T1000 (cell line): ENCODE results near the gene ITIH4.

Experiments used
- DNase-seq: peaks from one replicate; lab custom pipeline; 2025; ENCODE audit warnings: mixed read lengths; lab: John Stamatoyannopoulos, UW

The ITIH4 gene

DNA sequence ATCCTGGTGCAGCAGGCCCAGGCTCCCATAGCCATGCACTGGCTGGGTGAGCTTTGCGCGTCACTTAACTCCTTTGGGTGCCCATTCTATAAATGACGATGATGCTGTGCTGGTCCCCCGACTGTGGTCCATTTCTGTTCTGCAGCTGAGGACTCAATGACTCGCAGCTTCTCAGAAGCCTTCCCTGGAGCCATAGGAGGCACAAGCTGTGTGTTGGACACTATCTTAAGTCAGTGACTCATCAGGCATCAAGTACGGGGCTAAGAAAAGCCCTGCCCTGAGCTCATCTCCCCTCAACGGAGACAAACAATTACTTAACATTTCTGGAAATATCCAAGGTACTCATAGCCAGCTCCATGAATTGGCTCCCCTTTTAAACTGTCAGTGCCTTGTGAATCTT, 18.1 kb upstream of the ITIH4 start:
- no peak for DNase-seq

DNA sequence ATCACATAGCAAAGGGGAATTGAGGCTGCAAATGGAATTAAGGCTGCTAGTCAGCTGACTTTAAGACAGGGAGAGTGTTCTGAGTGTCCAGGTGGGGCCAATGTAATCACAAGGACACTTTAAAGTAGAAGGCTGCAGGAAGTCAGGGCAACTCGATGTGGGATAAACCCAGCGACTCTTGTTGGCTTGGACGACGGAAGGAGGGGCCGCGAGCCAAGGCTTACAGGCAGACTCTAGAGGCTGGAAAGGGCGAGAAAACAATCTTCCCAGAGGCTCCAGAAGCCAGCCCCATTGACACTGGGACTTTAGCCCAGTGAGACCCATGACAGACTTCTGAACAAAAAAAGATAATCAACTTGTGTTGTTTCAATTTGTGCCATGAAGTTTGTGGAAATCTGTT, 17.3 kb upstream of the ITIH4 start:
- no peak for DNase-seq

DNA sequence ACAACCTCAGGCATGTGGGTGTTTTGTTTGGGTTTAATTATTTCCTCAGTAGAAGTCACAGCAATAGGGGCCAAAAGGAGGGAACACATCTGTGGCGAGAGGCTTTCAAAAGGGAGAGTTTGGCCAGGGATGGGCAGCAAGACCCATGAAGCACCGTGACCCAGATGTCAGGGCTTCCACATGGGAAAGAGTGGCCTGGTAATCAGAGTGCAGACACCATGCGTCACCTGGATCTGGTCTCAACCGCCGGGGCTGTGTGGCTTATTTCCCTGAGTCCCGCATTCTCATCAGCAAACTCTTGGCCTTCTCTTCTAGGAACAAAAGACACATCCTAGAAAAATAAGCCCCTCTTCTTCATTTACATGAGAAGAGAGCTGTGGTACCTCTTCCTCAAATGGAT, 16.8 kb upstream of the ITIH4 start:
- DNase-seq: no peak

DNA sequence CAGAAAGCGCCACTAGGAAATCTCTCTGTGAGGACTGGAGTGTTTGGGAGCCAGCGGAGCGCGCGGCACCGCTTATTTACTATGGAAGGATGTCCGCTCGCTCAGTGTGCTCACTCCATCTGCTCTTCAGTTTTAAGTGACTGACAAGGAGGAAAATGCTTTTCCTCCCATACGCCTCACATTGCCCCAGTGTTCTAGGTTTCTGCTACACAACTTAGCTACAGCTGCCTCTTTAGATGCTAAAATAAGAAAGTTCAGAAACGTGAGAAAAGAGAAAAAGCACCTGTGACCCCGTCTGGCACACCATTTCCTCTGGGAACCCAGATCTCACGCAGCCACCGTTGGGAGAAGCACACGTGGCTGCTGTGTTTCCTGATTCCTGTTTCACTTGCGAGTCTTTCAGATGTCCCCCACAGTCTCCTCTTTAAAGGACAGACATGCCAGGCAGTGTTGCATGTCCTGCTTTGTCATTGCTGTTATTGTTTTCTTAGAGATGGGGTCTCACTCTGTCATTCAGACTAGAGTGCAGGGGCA, 16.0 kb upstream of the ITIH4 start:
- DNase-seq: no peak

DNA sequence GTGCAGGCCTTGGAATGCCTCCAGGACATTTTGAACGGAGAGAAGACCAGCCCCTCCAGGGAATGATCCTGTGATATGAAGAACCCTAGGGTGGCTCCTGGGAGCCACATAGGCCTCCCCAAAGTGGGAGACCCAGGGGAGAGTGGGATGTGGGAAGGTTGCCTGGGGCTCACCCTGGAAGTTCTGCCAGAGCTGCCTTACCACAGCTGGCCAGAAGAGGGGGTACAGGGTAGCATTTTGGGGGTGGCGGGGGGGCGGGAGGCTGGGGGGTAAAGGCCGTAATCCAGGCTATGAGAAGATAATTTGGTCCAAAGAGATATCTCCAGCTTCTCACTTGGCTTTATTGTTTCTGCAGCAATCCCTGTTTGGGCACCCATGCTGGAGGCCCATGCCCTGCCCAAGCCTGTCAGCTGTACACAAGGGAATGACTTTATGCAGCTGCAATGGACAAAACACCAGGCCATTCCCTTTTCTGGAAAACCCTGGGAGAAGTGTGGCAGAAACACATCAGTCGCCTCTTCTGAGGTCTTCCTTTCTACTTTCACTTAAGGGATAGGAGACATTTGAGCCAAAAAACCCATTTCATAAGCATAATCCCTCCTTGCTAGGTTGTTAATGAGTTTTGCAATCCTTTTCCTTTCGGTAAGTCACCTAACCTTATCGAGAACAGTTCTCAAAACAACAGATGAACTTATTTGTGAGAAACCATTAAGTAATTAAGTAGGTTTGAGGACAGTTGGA, 15.4 kb upstream of the ITIH4 start:
- DNase-seq: no peak

DNA sequence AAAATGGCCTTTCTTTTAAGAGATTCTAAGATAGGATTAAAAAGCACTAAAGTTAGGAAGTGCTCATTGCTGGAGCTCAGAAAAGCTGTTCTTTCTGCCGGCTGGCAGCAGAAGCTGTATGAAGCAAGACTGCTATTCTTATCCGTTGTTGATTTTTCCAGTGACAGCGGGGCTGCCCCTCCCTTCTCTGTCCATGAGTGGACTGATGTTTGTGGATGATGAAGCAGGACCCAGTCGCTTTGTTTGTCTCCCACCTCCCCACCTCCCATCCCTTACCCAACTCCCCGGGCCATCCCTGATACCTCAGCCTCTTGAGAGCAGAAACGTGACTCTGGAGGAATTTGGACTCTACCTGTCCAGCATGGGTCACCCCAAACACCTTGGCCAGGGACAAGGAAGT, 14.7 kb upstream of the ITIH4 start:
- no peak for DNase-seq

DNA sequence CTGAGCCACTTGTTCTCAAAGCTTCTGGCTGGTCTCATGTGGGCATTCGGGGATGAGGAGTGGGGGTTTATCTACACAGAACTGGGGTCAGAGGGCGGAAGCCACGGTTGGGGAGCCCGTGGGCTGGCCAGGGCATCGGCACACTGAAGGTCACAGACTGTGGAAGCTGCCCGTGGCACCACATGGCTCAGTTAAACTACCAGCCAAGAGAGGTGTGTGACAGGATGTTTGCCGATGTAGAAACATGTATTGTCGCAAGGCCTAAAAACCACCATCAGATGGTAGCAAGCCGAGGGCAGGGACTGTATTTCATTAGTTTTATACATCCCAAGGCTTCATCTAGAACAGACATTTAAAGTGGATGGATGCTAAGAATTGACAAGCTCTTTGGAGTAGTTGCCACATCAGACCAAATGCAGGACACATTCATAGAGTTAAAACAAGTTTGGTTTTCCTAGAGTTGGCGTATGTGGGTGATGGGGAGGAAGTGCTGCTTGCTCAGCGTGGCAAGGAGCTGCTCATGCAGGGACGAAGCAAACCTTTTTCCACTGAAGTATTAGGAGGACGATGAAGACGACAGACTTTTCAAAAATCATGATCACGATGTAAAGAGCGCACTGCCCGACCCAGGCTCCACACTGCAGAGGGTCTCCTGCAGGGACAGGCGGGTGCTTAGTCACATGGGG, 14.0 kb upstream of the ITIH4 start:
- no peak for DNase-seq

DNA sequence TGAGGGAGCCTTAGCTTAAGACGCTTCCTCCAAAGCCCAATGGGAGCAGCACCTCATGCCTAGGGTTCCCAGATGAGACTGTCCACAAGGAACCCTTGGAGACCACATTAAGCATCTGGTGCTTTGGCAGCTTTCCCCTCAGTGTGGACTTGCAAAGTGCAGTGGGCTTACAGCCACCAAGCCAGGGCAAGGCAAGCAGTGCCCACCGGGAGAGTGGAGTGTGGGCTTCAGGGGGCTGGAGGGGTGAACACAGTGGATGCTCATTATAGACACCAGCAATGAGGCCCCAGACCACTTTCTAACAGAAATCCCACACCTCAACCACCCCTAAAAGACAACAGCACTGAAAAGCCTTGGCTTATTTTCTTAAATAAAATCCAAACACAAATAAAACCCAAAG, 13.4 kb upstream of the ITIH4 start:
- no peak for DNase-seq

DNA sequence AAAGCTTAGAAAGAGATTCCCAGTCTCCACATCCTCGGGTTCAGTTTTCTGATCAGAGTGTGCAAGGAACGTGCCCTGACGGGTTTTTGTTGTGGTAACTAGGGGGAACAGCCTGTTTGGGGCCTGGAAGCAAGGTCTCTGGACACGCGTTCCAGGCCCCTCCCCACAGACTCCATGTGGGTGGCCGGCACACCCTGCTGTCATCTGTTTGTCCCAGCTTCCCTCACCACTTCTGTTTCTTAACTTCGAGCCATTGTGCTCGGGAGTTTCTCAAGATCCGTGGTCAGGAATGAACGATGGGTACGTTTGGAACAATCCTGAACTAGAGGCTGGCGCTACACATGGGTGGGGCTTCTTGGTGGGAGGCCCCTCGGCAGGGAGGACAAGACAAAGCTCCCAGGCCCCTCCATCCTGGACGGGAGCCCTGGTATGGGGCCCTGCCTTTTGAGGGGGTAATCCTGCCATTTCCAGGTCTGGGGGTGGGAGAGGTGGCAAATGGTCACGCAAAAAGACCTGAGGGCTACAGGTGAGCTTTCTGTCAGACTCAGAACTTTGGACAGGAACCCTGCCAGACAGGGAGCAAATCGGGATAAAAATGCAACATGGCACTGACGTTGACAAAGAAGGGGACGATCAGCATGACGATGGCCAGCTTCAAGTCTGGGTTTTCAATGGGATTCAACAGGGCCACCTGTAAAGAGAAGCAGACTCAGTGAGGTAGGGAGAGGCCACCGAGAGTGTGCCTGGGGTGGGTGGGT, 12.8 kb upstream of the ITIH4 start:
- no peak for DNase-seq

DNA sequence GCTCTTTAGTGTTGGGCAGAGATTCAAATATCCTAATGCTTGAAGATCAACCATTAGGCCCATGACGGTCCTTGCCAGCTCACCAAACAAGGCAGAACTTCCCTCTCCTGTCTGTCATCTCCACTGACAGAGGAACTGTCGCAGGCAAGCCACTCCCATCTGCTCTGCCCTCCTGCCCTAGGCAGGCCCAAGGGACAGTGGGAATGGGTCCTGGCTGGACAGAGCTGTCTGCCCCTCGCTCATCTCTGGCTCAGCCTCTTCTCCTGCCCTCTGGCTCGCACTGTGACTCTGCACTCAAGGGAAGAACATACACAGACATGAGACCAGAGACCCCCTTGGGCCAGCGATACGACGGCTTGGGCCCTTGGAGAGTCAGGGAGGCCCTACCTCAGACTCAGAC, 12.0 kb upstream of the ITIH4 start:
- DNase-seq: no peak

DNA sequence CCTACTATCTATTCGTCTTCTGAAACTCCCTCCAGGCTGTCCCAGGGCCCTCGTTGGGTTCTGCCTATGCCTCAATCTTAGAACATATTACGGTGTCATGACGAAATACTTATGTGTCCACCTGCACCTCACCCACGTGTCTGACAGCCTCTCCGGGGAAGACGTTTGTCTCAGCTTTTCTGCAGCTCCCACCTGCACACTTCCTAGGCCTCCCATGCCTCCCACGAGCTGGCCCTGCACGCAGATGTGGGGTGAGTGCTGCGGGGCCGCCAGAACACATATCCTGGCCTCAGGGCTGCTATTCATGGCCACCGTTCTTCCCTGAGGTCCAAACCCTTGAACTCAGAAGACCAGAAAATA, 11.5 kb upstream of the ITIH4 start:
- no peak for DNase-seq

DNA sequence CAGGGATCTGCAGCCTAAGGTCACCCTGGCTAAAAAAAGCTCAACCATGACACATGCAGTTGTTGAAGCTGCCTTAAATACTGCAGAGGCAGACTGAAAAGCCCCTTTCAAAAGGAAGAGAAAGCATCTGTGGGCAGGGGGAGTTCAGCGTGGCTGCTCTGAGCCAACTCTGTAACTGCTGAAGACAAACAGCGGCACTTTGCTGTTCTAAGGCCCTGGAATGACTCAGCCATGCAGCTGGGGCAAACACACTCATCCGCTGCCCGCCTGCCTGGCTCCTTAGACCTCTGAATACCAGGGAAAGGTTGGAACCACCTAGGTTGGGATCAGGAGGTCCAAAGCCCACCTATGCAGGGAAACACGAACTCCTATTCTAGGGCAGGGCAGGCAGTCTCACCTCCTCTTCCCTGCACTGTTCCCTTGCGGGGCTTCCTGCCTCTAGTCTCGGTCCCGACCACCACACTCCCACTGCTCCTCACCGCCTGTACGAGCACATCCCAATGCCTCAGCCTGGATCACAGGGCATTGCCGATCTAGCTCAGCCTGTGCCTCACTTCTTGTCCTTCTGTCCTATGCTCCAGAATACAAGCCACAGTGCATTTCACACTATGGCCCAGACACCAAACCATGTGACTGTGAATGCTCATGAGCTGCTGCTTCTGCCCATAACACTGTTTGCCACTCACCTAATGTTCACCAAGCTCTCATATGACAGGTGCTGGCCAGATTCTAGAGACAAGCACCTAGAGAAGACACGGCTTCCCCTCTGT, 10.9 kb upstream of the ITIH4 start:
- no peak for DNase-seq

DNA sequence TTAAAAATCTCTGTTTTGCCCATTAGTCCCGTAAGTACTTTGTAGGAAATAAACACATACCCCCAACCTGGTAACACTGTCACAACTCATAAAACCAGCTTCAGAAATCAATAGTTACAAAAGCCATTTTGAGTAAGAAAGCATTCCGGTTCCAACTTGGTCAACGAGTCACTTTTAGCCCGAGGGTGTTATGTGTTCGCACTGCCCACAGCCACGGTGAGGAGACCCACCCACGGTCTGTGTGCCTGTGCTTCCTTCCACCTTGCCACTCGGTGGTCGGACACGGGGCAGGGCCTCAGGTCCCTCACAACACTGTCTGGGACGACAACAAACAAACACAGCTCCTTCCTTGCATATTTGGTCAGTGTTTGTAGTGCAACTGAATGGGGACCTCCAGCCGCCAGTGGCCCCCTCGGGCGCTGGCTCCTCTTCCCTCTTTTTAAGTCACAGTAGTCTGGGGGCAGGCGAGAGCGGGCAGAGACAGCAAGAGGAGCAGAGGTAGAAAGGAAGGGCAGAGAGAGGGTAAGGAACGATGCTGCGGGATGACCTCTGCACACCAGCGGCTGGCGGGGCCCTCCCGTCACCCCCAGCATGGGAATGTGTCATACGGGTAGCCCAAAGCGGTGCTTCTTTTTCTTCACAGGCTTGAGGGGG, 9.5 kb upstream of the ITIH4 start:
- DNase-seq: no peak

DNA sequence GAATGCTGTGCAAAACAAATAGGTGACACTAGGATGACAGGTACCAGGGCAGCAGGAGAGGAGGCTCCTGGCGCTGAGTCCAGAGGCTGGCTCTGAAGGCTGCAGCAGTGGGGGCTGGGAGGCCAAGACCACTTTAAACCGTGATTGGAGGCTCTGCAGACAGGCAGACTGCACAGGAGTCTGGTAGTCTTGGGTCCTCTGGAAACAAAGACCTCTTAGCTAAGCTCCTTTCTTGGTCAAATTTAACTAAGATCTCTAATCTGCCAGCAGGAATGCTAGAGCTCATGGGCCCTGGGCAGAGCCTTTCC, 8.8 kb upstream of the ITIH4 start:
- no peak for DNase-seq

DNA sequence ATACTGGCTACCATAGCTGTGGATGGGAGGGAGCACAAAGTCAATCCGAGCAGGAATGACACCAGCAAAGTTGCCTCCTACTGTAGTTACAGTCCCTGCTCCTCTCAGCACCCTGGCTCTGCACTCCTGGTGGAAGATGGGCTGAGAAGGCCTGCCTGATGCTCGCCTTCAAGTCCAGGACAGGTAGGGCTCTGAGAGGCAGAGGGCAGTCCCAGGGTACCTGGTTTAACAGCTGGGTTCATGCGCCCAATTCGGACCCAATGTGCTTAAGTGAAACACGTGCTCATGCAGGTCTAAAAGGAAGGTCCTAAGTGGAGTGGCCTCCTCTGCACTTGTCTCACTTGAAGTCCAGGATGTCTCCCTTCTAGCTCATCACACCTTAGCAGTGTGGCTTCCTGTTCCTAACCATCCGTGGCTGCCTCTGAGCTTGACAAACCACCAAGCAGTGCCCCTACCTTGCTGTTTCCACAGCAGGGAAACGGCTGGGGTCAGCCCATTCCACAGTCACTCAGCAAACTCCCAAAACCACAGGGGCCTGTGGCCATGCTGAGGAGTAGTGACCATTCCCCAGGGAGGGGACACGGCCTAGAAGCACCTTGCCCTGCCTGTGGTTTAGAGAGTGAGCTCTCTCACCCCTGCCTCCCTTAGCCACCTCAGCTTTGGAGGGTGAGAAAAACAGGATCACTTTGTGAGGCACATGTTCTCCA, 8.2 kb upstream of the ITIH4 start:
- no peak for DNase-seq

DNA sequence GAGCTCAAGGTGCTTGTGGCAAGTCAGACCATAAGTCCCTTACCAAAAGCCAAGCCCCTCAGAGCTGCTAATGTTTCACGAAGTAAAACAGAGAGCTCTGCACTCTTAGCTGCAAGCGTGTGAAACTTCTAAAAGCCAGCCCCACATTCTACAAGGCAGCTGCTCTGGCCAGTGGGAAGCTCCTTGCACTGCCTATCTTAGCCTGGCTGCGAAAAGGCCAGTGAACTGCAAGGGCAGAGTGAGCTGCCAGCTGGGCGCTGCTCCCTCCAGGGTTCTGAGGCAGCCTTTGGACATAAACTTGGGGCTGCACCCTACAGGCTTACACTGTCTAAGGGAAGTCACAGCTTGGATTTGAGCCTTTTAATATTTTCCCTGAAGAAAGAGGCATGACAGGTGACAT, 6.5 kb upstream of the ITIH4 start:
- DNase-seq: no peak

DNA sequence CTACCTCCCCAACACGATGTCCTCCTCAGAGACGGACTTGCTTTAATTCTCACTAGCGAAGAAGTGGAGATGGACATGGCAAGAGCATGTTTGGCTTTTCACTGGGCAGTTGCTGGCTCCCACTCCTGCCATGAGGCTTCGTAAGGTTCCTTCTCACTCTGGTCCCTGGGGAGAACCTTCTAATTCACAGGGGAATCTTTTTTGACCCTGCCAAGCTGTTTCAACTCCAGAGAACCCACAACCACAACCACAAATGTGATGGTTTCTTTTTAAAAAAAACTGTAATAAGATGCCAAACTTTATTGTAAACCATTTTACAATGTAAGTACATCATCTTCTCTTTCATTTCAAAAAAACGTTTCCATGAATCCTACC, 6.0 kb upstream of the ITIH4 start:
- DNase-seq: no peak

DNA sequence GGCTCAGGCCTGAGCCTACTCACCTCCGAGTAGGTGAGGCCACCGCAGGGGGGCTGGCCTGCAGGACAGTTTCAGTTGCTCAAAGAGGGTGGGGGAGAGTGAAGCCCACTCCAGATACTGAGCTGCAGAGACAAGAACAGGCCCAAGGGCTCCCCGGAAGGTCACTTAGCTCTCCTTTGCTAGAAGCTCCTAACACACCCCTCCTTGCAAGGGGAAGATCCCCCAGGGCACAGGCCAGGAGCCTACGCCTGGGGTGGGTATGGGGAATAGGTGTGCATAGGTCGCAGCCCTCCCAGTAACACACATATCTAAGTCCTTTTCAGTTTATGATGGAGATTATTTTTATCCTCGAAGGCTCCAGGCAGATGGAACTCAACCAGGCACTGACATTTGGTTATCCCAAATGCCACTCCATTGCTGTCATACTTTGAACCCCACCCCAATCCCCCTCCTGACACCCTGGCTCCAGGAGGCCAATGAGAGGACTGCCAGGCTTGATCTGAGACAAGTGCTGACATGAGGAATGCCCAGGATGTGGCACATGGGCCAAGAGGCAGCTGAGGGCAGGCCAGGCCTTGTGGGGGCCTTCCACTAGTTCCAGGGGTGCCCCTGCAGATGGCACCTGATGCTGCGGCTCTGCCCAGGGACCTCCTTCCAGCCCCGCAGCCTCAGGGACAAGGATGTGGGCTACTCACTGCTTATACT, 5.4 kb upstream of the ITIH4 start:
- DNase-seq: no peak

DNA sequence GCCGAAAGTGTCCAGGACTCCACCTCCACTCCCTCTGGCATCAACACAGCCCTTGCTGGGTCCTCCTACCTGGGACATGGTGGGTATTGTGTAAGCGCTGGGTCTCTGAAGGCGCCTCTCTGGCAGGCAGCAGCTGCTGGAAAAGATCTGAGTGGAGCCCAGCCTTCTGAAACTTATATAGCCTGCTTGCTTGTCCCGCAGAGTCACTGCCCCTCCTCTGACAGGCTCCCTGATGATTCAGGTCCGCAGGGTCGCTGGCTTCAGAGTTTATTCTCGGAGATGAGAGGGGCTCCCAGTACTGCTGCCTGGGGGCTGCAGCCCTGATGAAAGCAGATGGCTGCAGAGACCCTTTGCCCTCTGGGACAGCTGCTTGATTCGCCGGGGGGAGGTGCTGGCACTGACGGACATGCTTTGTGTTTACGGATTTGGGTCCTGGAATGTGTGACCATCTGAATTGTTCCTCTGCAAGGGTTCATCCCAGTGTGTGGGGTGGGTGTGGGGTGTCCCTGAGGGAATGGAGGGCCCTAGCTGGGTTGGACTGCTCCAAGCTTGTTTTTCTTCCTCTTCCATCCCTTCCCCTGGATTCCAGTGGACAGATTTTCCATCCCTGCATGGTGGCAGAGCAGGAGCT, 4.5 kb upstream of the ITIH4 start, which contains the start of gene MUSTN1:
MUSTN1 (minus strand) TSS at position 149 of the 631 bp plus-strand sequence; CDS start at position 78, 71 bp downstream.
- DNase-seq: no peak

DNA sequence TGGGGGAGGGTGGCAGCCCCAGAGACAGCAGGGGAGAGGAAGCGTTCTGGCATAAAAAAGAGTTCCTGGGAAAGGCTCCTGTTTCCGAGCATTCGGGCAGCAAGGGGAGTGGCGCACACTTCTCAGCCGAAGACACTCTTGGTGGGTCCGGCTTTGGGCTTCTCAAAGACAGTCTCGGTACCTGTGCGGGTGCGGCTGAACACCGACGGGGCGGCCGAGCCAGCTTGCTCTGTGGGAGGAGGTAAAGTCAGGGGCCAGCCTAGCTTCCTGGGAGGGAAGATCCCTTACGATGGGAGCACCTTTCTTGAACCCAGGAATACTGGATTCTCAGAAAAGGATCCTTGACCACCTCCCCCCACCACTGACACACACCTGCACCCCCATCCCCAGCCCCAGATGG, 2.7 kb upstream of the ITIH4 start:
- no peak for DNase-seq
